HG03103 (cell line): Measurements from ENCODE around the gene SUPV3L1.
A peak's percentile ranks its signal among the peaks of the same experiment; 100 is the strongest.
"Not testable (repeated sequence)": the region's sequence is repeated elsewhere in the genome, so short reads cannot be mapped to it uniquely, and the experiment has no call there.

Experiments
- ATAC-seq: cut with Tn5 transposase; IDR thresholded peaks from one replicate; pipeline ENCODE4 v1.9.1; 2021; ENCODE audit warnings: low read depth; ENCODE audit not compliant: unreplicated experiment

Gene SUPV3L1

DNA sequence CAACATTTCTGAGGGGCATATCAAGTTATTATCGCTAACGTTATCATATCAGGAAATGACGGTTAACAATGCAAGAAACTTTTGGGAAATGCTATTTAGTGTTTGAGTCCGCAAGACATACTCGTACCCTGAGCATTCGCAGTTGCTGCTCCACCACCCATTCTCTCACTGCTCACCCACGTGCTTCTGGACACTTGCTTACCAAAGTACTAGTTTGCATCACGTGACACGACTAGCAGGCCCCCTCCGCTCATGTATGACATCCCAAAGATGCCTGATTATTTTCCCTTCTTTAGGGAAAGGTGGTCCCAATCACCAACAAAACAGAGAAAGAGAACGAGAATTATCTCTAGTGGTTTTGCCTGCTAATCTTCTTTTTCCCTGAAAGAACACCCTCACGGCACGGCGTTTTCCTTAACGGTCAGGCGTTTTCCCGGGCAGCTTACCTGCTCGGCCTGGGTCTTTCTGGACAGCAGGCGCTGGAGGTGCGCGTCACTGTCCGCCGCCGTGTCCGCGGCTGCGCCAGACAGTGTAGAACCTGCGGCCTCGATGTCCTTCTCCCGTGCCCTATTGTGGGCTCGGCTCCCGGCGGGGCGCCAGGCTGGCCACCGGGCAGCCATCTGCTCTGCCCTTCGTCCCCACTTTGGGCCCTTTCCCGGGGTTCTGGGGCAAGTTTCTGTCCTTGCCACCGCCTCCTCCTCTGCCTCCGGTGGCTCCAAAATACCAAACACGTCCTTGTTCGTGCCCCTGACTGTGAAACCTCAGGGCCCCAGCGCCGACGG lies at the start of gene SUPV3L1:
TSS of gene SUPV3L1 (plus strand) at position 492 of the 782 bp plus-strand sequence. CDS start at position 550, 58 bp downstream.
- ATAC-seq = peak; percentile 87

DNA sequence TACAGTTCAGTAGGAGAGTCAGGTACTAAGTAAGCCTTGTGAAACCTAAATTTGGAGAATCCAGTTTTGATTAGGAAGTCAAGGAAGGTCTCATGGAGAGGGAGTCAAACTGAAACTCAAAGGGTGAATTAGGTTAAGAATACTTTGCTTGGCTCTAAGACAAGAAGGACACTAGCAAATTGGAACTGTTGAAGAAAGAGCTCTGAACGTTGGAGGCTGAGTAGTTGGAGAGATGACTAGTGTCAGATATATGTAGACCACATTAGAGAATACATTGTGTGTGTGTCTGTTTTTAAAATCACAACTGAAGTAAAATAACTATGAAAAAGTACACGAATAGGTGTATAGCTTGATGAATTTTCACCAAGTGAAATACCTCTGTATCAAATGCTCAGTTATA lies 49.8 kb upstream of the SUPV3L1 start:
- no peak for ATAC-seq

DNA sequence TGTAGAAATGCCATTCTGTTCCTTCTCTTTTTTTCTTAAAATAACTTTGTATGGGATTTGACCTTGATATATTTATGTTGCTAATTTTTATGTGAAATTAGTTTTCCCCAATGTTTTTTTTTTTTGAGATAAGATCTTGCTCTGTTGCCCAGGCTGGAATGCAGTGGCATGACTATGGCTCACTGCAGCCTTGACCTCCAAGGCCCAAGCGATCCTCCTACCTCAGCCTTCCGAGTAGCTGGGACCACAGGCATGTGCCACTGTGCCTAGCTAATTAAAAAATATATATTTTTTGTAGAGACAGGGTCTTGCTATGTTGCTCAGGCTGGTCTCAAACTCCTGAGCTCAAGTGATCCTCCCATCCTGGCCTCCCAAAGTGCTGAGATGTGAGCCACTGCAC lies 40.1 kb upstream of the SUPV3L1 start:
- ATAC-seq = no peak

DNA sequence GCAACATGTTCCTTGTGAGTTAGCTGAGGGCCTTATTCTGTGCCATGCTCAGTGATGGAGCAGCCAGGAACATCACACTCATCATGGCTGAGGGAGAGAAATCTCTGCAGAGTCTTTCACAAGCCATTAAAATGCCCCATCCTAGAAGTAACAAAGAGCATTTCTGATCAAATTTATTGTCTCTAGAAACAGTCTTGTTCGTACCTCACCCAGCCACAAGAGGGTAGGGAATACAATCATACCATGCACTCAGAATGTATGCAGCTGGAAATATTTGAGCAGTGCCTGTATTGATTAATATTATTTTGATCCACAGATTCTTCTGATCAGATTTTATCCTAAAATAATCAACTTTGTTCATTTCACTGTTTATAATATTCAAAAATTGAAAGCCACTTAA lies 38.7 kb upstream of the SUPV3L1 start:
- ATAC-seq = no peak

DNA sequence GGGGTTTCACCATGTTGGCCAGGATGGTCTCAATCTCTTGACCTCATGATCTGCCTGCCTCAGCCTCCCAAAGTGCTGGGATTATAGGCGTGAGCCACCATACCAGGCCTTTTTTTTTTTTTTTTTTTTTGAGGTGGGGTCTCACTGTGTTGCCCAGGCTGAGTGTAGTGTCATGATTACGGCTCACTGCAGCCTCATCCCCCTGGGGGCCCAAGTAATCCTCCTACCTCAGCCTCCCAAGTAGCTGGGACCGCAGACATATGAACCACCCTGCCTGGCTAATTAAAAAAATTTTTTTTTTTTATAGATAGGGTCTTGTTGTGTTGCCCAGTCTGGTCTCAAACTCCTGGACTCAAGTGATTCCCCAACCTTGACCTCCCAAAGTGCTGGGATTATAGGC lies 38.0 kb upstream of the SUPV3L1 start:
- ATAC-seq = not testable (repeated sequence)

DNA sequence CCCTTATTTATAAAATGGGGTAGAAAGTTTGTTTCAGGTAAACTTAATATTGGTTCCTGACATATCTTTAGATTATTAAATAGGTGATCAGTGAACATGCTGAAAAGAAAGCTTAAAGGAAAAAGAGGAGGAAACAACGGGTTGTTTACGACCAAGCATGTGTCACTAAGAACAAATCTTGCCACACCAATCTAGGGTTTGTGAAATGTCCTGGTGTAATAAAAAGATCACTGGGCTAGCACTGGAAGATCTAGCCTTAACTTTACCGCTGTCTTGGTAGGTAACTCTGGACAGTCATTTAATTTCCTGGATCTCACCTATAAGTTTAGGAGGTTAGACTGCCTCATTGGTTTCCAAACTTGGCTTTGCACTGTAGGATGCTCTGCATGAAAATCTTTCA lies 37.1 kb upstream of the SUPV3L1 start:
- no peak for ATAC-seq

DNA sequence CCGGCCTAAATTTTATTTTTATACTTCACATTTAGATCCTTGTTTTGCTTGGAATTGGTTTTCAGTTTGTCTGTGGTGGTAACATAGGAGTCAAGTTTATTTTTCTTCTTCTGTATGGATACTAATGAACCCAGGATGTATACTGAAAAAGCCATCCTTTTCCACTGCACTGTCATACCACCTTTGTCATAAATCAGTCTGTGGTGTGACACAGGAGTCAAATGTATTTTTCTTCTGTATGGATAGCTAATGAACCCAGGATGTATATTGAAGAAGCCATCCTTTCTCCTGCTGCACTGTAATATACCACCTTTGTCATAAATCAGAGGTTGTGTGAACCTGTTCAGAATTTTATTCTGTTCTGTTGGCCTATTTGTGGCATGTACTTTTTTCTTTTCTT lies 34.7 kb upstream of the SUPV3L1 start:
- ATAC-seq = no peak

DNA sequence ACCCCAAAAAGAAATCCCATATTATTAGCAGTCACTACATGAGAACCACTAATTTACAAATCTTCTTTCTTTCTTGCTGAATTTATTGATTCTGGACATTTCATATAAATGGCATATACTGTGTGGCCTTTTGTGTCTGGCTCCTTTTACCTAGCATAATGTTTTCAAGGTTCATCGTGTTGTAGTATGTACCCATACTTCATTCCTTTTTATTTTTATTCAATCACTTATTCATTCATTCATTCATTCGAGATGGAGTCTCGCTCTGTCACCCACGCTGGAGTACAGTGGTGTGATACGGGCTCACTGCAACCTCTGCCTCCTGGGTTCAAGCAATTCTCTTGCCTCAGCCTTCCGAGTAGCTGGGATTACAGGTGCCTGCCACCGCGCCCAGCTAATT lies 34.2 kb upstream of the SUPV3L1 start:
- ATAC-seq = no peak

DNA sequence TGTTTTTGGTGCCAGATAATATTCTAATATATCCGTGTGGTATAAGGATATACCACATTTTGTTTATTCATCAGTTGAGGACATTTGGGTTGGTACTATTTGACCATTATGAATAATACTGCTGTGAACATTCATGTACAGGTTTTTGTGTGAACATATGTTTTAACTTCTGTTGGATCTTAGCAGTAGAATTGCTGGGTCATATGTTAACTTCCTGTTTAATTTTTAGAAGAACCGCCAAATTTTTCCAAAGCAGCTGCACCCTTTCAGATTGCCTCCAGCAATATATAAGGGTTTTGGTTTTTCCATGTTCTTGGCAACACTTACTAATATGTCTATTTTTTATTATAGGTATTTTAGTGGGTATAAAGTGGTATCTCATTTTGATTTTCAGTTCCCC lies 33.3 kb upstream of the SUPV3L1 start:
- ATAC-seq = no peak

DNA sequence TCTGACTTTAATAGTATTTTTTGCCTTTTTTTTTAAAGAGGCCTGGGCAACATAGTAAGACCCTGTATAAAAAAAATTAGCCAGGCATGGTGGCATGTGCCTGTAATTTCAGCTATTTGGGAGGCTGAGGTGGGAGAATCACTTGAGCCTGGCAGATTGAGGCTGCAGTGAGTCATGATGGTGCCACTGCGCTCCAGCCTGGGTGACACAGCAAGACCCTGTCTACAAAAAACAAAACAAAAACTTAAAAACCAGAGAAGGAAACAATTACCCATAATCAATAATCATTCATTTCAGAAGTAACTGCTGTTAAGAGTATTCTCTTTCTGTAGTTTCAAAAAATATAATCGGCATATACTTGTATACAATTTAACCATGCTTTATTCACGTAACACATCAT lies 28.1 kb upstream of the SUPV3L1 start:
- no peak for ATAC-seq

DNA sequence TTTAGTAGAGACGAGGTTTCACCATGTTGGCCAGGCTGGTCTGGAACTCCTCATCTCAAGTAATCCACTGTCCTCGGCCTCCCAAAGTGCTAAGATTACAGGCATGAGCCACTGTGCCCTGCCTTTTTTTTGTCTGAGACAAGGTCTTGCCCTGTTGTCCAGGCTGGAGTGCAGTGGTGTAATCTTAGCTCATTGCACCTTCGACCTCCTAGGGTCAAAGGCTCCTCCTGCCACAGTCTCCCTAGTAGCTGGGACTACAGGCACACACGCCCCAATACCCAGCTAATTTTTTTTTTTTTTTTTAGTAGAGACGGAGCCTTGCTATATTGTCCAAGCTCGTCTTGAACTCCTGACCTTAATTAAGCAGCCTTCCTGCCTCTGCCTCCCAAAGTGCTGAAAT lies 26.8 kb upstream of the SUPV3L1 start:
- ATAC-seq = no peak

DNA sequence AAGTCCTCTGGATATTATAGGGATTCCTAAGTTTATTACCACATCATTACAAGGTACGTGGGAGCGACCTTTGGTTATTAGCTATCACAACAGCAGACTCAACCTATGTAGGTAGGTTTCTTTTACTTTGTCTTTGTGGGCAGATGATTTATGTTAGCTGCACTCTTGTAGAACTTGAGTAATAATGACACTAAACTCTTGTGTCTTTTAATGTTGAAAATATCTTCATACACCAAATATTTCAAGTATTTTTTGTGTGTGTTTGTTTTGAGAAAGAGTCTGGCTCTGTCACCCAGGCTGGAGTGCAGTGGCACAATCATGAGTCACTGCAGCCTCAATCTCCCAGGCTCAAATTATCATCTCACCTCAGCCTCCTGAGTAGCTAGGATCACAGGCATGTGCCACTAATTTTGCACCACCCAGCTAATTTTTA lies 19.2 kb upstream of the SUPV3L1 start:
- ATAC-seq = no peak

DNA sequence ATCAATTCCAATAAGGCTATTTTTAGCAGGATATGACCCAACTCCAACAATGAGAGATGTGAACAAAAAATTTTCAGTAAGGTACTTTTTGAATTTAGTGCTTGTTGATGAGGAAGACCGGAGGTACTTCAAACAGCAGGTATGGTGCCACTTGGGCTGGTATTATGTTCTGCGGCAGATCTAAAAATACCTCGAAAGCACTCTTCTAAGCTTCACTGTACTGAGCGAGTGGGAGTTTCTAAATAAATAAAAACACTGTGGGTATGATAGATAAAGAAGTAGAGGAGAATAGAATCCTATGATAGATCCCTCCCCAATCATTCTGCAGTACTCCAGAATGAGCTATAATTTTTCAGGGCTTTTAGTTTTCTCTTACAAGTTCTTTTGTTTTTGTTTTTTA lies 11.5 kb upstream of the SUPV3L1 start:
- ATAC-seq = no peak

DNA sequence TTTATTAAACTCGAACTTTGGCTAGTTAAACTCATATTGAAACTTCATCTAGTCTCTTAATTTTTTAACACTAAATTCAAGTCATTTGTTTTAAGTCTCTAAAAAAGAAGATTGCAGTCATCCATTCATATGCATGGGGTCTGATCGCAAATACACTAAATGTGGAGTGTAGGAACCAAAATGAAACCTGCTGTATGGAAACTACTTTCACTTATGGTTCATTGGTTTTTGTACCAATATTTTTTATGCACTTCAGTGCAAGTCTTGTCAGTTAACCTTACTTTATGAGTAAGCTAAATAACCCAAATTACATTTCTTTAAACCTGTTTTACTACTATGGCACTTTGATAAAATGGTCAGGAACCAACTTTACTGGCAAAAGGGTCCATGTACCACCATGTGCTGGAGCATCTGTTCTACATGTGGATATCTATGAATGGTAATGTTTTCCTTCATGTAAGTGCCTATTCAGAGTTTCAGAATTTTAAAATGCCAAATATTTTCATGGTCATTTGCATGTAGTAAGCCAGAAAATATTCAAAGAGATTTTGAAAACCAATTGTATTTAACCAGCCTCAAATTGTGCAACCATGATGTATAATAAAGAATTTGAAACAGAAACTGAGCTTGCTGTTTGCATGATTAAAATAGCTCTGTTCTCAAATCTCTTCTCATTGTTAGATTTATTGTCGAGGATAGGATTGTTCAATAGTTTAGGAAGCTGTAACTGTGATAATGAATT lies 7.6 kb upstream of the SUPV3L1 start:
- no peak for ATAC-seq

DNA sequence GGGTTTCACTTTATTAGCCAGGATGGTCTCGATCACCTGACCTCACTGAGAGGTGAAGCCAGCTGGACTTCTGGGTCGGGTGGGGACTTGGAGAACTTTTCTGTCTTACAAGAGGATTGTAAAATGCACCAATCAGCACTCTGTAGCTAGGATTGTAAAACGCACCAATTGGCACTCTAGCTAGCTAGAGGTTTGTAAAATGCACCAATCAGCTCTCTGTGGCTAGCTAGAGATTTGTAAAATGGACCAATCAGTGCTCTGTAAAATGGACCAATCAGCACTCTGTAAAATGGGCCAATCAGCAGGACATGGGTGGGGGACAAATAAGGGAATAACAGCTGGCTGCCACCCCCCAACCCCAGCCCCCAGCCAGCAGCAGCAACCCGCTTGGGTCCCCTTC lies 4.7 kb upstream of the SUPV3L1 start:
- ATAC-seq = not testable (repeated sequence)

DNA sequence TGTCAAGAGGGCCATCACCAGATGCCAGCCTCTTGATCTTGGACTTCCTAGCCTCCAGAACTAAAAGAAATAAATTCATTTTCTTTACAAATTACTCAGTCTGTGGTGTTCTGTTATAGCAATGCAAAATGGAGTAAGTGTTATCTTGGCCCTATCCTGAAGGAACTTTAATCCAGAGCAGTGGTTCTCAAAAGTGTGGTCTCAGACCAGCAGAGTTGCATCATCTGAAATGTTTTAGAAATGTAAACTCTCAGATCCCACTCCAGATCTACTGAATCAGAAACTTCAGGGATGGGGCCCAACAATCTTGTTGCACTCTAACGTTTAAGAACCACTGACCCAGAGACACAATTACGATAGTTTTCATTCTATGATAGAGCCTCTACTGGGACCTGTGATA lies 3.2 kb upstream of the SUPV3L1 start:
- ATAC-seq = no peak

DNA sequence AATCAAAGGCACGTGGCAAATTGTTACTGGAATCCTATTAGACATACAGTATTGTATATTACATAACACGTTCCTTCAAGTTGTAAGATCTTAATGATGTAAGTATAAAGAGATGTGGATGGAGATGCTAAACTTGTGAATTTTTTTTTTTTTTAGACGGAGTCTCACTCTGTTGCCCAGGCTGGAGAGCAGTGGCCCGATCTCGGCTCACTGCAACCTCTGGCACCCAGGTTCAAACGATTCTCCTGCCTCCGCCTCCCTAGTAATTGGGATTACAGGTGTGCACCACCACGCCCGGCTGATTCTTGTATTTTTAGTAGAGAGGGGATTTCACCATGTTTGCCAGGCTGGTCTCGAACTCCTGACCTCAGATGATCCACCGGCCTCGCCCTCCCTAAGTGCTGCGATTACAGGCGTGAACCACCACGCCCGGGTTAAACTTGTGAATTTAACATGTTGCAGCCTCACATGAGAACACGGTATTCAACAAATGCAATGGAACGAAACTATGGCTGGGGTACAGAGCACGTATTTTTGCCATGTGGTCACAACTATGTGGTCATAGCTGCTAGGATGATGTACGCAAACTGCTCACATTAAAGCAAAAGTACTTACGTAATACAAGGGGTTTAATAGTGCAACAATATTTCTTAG lies 818 bp upstream of the SUPV3L1 start:
- peak; percentile 8 for ATAC-seq

DNA sequence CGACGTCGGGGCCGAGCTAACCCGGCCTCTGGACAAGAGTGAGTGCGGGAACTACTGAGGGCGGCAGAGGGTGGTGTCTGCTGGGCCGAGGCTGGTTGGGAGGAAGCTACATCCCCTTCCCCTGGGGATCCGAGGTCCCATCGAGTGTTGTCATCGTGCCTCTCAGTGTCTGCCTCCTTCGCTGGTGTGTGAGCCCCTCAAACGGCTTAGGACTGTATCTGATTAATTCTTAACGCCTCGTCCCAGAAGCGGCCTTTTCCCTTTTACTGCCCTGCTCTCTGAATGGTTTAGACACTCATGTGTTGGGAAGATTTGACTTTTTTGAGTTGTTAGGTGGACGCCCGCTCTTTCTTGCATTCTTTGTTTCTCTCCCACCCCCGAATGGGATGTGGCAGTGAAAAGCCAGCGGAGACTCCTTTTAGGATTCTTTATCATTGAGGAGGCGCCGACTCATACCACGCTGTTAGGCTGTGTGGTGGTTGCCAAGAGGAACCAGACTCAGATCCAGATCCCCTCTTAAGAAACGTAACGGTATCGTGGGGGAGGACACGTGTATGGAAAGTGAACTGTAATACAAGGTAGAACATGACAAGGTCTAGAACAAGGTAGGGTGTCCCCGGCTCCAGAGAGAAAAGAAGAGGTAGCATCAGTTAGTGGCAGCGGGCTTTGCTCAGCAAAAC lies 631 bp downstream of the SUPV3L1 start:
- no peak for ATAC-seq

DNA sequence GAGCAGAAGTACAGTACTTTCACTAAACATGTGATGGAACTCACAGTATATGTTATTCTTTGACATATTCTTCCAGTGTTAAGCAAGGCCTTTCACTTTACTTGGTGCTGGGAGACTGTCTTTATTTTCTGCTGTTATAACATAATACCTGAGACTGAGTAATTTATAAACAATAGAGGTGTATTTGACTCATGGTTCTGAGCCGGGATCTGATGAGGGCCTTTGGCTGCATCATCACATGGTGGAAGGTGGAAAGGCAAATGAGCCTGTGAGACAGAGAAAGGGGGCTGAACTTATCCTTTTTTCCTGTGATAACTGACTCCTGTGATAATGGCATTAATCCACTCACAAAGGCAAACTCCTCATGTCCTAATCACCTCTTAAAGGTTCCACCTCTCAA lies 1.4 kb downstream of the SUPV3L1 start:
- ATAC-seq = no peak

DNA sequence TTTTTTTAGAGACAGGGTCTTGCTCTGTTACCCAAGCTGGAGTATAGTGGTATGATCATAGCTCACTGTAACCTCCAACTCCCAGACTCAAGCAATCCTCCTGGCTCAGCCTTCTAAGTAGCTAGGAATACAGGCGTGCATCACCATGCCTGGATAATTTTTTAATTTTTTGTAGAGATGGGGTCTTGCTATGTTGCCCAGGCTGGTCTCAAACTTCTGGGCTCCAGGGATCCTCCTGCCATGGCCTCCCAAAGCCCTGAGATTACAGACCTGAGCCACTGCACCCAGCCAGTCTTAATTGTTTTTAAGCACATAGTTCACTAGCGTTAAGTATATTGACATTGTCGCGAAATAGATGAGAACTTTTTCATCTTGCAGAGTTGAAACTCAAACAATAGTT lies 2.0 kb downstream of the SUPV3L1 start:
- ATAC-seq = no peak

DNA sequence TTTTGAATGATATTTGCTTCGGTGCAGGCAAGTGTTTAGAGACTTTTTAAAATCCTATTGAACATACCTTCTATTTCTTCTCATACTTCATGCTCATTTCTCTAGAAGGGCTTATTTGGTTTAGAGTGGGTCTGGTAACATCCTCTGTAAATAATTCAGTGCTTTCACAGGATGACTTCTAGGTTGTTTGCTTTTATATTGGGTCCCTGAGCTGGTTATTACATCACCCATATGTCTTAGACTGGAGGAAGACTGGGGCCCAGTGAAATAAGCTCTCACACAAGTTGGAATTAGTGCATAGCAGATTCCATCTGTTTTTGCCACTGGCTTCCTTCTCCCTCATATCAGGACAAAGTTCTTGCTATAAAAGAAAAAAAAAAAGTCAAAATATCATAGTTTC lies 6.5 kb downstream of the SUPV3L1 start:
- ATAC-seq = no peak
